ENCODE measurements around the gene BPIFA1.

The BPIFA1 gene

GRCh38 chr20:33235696-33236095 is at the start of gene BPIFA1:
Gene BPIFA1 (plus strand): TSS chr20:33235996. CDS start chr20:33237712, 1,716 bp downstream.
- DNase-seq (ENCODE audit: low read depth, low spot score) = no peak

GRCh38 chr20:33187491-33187890 is 48.3 kb upstream of the BPIFA1 start:
- no peak for DNase-seq (ENCODE audit: low read depth, low spot score)

- no peak for DNase-seq (ENCODE audit: low read depth, low spot score)
Observed at GRCh38 chr20:33188421-33188820, 47.4 kb upstream of the BPIFA1 start.

- no peak for DNase-seq (ENCODE audit: low read depth, low spot score)
Observed at GRCh38 chr20:33191484-33191883, 44.3 kb upstream of the BPIFA1 start.

GRCh38 chr20:33191955-33192354 is 43.8 kb upstream of the BPIFA1 start:
- DNase-seq (ENCODE audit: low read depth, low spot score) = no peak

GRCh38 chr20:33192912-33193501 is 42.8 kb upstream of the BPIFA1 start:
- DNase-seq (ENCODE audit: low read depth, low spot score) = no peak

GRCh38 chr20:33199026-33199425 is 36.8 kb upstream of the BPIFA1 start:
- DNase-seq (ENCODE audit: low read depth, low spot score) = no peak

- no peak for DNase-seq (ENCODE audit: low read depth, low spot score)
Observed at GRCh38 chr20:33202451-33202850, 33.3 kb upstream of the BPIFA1 start.

GRCh38 chr20:33203444-33203843 is 32.4 kb upstream of the BPIFA1 start:
- DNase-seq (ENCODE audit: low read depth, low spot score) = no peak

- no peak for DNase-seq (ENCODE audit: low read depth, low spot score)
Observed at GRCh38 chr20:33209789-33210188, 26.0 kb upstream of the BPIFA1 start.

GRCh38 chr20:33210371-33210770 is 25.4 kb upstream of the BPIFA1 start:
- DNase-seq (ENCODE audit: low read depth, low spot score) = no peak

- DNase-seq (ENCODE audit: low read depth, low spot score) = no peak
Observed at GRCh38 chr20:33211817-33212424, 23.9 kb upstream of the BPIFA1 start.

GRCh38 chr20:33217052-33217451 is 18.7 kb upstream of the BPIFA1 start, which contains the start of gene BPIFA3:
Gene BPIFA3 (plus strand): TSS chr20:33217352. CDS start chr20:33217537, 185 bp downstream.
- DNase-seq (ENCODE audit: low read depth, low spot score) = no peak

- DNase-seq (ENCODE audit: low read depth, low spot score) = no peak
Observed at GRCh38 chr20:33224399-33224798, 11.4 kb upstream of the BPIFA1 start.

- DNase-seq (ENCODE audit: low read depth, low spot score) = no peak
Observed at GRCh38 chr20:33229843-33230242, 6.0 kb upstream of the BPIFA1 start.

- DNase-seq (ENCODE audit: low read depth, low spot score) = no peak
Observed at GRCh38 chr20:33231237-33231636, 4.6 kb upstream of the BPIFA1 start.

GRCh38 chr20:33232486-33233072 is 3.2 kb upstream of the BPIFA1 start:
- no peak for DNase-seq (ENCODE audit: low read depth, low spot score)

GRCh38 chr20:33233129-33233774 is 2.5 kb upstream of the BPIFA1 start:
- no peak for DNase-seq (ENCODE audit: low read depth, low spot score)

- DNase-seq (ENCODE audit: low read depth, low spot score) = no peak
Observed at GRCh38 chr20:33234050-33234449, 1.7 kb upstream of the BPIFA1 start.

- no peak for DNase-seq (ENCODE audit: low read depth, low spot score)
Observed at GRCh38 chr20:33236351-33236750, 555 bp downstream of the BPIFA1 start.

- DNase-seq (ENCODE audit: low read depth, low spot score) = no peak
Observed at GRCh38 chr20:33237989-33238388, 2.2 kb downstream of the BPIFA1 start.

- DNase-seq (ENCODE audit: low read depth, low spot score) = no peak
Observed at GRCh38 chr20:33239418-33239817, 3.6 kb downstream of the BPIFA1 start.
